Choroid plexus epithelial cell (primary cell): ENCODE data around the gene FLNC.

Experiments used
- DNase-seq: peaks from one replicate; pipeline ENCODE4 v3.0.0-alpha.2; 2010; ENCODE audit warnings: low read depth
- H3K4me3 ChIP-seq: 2 replicates; pipeline ENCODE4 v1.5.1; 2011; ENCODE audit warnings: low read depth, mild to moderate bottlenecking, control low read depth, low read length, moderate library complexity
- CTCF ChIP-seq: conservative IDR thresholded peaks from 2 replicates; pipeline ENCODE4 v1.5.1; 2011; ENCODE audit warnings: low read depth, mild to moderate bottlenecking, control low read depth, inconsistent platforms, low read length, moderate library complexity

Gene FLNC

GRCh38 chr7:128863433-128863989 lies 33.3 kb downstream of the FLNC start:
- peak; percentile 82 for DNase-seq
- TF ChIP-seq CTCF = peak; percentile 74
- H3K4me3 ChIP-seq = peak overlapping the region; percentile 95

- DNase-seq = no peak
- H3K4me3 ChIP-seq = no peak overlapping the region
- TF ChIP-seq CTCF = no peak
Measured at GRCh38 chr7:128865303-128865702, 35.1 kb downstream of the FLNC start.

- no peak for TF ChIP-seq CTCF
- DNase-seq = no peak
- H3K4me3 ChIP-seq = no peak overlapping the region
Measured at GRCh38 chr7:128865996-128866877, 36.0 kb downstream of the FLNC start.

DNA sequence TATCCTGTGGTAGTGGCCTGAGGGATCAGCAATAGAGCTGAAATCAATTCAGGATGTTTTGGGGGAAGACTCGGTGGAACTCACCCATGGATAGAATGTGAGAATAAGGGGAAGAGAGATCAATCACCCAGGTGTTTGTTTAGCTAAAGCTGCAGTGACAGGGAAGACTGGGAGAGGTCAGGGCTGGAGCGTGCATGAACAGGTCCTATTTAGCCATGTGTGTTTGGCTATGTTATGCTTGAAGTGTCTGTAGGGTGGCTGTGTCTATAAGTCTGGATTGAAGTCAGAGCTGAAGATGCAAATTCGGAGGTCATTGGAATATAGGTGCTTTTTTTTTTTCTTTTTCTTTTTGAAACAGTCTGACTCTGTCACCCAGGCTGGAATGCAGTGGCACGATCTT lies 37.0 kb downstream of the FLNC start:
- TF ChIP-seq CTCF = no peak
- no peak for DNase-seq
- no peak overlapping the region for H3K4me3 ChIP-seq

GRCh38 chr7:128867842-128868623 lies 37.8 kb downstream of the FLNC start:
- TF ChIP-seq CTCF = no peak
- peak; percentile 32 for DNase-seq
- H3K4me3 ChIP-seq = no peak overlapping the region

- no peak overlapping the region for H3K4me3 ChIP-seq
- DNase-seq = no peak
- TF ChIP-seq CTCF = no peak
Measured at GRCh38 chr7:128868624-128869137, 38.5 kb downstream of the FLNC start.
